ENCODE data around the gene TPD52L2. TPM values are rescaled to one million over a fixed set of nuclear protein-coding genes. Genes with fewer than 3 reads are reported as not detected.

The TPD52L2 gene
- polyA plus RNA-seq (2012; ENCODE audit: insufficient read depth, insufficient read length, low read depth): 173 TPM

DNA sequence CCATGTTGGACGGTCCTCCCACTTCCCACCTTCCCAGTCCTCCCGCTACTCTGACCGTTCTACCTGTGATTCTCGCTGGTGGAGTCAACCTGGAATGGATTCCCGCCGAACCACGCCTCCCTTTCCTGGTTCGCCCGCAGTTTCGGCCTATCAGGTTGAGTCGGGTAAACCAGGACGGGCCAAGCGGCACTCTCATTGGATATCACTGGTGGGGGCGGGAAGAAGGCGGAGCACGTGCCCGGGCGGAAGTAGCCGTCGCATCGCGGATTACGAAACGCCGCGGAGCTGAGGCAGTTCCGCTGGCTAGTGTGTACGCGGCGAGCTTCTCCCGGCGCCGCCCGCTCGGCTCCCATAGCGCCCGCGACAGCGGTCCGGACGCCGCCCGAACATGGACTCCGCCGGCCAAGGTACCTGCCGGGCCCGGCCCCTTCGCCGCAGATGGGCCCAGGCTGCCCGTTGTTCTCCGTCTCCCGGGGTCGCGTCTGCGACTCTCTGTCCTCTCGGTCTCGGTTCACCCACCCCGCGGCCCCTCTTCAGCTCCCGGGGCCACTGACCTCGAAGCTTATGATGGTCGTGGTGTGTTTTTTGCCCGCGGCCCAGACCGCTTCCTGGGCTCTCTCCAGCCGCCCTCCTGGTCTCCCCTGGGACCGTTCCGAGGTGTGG is at the start of gene TPD52L2:
TPD52L2 (plus strand) TSS at position 293 of the 663 bp plus-strand sequence; CDS start at position 389, 96 bp downstream.
- H3K4me1 ChIP-seq: no peaks in the 10 kb centered on the region
- TF ChIP-seq, protein P1, sequence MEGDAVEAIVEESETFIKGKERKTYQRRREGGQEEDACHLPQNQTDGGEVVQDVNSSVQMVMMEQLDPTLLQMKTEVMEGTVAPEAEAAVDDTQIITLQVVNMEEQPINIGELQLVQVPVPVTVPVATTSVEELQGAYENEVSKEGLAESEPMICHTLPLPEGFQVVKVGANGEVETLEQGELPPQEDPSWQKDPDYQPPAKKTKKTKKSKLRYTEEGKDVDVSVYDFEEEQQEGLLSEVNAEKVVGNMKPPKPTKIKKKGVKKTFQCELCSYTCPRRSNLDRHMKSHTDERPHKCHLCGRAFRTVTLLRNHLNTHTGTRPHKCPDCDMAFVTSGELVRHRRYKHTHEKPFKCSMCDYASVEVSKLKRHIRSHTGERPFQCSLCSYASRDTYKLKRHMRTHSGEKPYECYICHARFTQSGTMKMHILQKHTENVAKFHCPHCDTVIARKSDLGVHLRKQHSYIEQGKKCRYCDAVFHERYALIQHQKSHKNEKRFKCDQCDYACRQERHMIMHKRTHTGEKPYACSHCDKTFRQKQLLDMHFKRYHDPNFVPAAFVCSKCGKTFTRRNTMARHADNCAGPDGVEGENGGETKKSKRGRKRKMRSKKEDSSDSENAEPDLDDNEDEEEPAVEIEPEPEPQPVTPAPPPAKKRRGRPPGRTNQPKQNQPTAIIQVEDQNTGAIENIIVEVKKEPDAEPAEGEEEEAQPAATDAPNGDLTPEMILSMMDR (IDR thresholded peaks at IDR 0.05; ENCODE audit: low read depth, low read length): no peak
- no peaks in the 10 kb centered on the region for H3K27me3 ChIP-seq
- H3K36me3 ChIP-seq: peaks cover 16% of the 10 kb centered on the region
- peak within 1 kb of the TSS; percentile 94 for H3K4me3 ChIP-seq (ENCODE audit: low read depth, low read length)
- no peaks in the 10 kb centered on the region for H3K9me3 ChIP-seq
- DNase-seq: peak; percentile 99

DNA sequence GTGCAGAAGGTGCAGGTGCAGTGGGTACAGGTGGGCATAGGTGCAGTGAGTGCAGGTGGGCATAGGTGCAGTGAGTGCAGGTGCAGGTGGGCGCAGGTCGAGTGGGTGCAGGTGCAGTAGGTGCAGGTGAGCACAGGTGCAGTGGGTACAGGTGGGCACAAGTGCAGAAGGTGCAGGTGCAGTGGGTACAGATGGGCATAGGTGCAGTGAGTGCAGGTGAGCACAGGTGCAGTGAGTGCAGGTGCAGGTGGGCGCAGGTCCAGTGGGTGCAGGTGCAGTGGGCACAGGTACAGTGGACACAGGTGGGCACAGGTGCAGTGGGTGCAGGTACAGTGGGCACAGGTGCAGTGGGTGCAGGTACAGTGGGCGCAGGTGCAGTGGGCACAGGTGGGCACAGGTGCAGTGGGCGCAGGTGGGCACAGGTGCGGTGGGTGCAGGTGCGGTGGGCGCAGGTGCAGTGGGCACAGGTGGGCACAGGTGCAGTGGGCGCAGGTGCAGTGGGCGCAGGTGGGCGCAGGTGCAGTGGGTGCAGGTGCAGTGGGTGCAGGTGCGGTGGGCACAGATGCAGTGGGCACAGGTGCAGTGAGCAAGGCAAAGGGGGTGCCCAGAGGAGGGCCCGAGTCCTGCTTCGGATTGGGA is 49.3 kb upstream of the TPD52L2 start:
- Histone ChIP-seq H3K9me3 (no peaks in the 10 kb centered on the region), H3K27me3 (no peaks in the 10 kb centered on the region; the same call in 1 of the 2 replicates), H3K4me1 (no peaks in the 10 kb centered on the region), H3K36me3 (no peaks in the 10 kb centered on the region), H3K4me3 (ENCODE audit: low read depth, low read length) (no peak overlapping the region)
- no peak for DNase-seq
- TF ChIP-seq, protein P1 (IDR thresholded peaks at IDR 0.05; ENCODE audit: low read depth, low read length): no peak

DNA sequence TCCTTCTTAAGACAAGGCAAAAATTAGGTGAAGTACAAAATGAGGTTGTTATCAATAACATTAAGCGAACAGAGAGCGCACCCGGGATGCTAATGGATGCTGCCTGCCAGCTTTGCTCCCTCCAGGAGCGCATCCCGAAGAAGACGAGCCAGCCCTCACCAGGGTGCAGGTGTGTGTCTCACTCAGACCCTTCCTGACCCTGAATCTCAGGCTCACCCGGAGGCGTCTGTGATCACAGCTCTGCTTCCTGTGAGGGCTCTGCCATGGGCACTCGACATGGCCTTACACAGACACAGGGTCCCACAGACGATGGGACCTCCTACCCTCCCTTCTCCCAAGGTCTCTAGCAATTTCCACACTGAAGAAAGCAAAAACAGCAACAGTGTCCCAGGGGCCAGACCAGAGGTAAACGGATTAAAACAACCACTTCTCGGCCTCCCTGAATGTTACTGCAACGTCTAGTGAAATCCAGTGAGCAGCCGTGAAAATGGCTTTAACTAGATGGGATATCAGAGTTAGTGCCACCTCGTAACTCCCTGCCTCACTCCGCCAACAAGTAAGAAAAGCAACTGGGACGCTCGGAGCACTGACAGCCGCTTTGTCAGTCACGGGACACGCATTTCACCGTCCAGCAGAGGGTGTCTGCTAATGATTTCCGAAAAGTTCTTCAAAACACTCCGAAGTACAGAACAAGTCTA is 45.7 kb upstream of the TPD52L2 start:
- Histone ChIP-seq H3K9me3 (no peaks in the 10 kb centered on the region), H3K36me3 (no peaks in the 10 kb centered on the region), H3K27me3 (no peaks in the 10 kb centered on the region; the same call in 1 of the 2 replicates), H3K4me1 (no peaks in the 10 kb centered on the region), H3K4me3 (ENCODE audit: low read depth, low read length) (0 out of 2 replicates have a peak overlapping the region, but pooled peaks have one; percentile 4)
- TF ChIP-seq, protein P1 (IDR thresholded peaks at IDR 0.05; ENCODE audit: low read depth, low read length): peak; percentile 50
- DNase-seq: no peak

DNA sequence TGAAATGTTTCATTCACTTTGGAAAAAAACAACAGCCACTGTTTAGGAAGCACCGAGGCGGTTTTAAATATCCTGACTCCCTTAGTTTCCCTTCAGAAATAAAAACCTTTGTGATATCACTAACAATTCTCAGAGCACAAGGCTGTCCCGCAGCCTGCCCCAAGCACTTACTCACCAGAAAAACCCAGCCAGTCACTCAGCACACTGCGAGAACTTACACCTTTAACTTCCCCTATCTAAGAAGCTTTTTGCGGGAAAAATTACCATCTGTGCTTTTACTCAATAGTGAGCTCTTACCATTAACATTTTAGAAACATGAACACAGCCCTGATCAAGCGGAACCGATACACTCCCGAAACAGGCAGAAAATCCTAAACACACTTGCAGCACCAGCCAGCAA is 43.3 kb upstream of the TPD52L2 start:
- Histone ChIP-seq H3K27me3 (no peaks in the 10 kb centered on the region; the same call in 1 of the 2 replicates), H3K4me1 (no peaks in the 10 kb centered on the region), H3K4me3 (ENCODE audit: low read depth, low read length) (no peak overlapping the region), H3K9me3 (no peaks in the 10 kb centered on the region), H3K36me3 (no peaks in the 10 kb centered on the region)
- DNase-seq: no peak
- TF ChIP-seq, protein P1 (IDR thresholded peaks at IDR 0.05; ENCODE audit: low read depth, low read length): no peak

DNA sequence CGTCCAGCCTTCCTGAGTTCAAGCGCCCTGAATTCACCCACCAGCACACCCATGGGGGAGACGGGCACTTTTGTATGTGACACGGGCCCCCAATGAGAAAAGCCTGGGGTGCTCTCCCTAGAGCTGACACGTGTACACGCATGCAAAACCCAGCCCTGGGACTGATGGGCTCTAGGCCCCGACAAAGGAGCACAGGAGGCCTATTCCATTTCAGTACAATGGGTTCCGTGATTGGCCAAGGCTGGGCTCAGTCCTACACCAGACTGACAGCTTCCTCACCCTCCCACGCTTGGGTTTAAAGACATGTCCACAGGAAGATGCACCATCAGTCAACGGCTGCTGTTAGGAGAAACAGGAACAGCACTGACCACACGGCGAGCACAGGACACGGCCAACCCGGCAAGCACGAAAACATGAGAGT is 42.8 kb upstream of the TPD52L2 start:
- Histone ChIP-seq H3K4me1 (no peaks in the 10 kb centered on the region), H3K4me3 (ENCODE audit: low read depth, low read length) (no peak overlapping the region), H3K36me3 (no peaks in the 10 kb centered on the region), H3K9me3 (no peaks in the 10 kb centered on the region), H3K27me3 (no peaks in the 10 kb centered on the region; the same call in 1 of the 2 replicates)
- TF ChIP-seq, protein P1 (IDR thresholded peaks at IDR 0.05; ENCODE audit: low read depth, low read length): no peak
- no peak for DNase-seq

All from BE2C (cell line).